ENCODE measurements around the gene AKT2. TPM values are rescaled to one million over a fixed set of nuclear protein-coding genes. Genes with fewer than 3 reads are reported as not detected.

AKT2 gene
- total RNA-seq, 4 donors from 2014 or later: 63.2 to 266 (median 138) TPM

GRCh38 chr19:40229484-40229883 lies 55.7 kb downstream of the AKT2 start:
- no peak overlapping the region for H3K4me3 ChIP-seq
- intact Hi-C loops (cut with DNase I; ENCODE audit: low total_unique reads): no loop called here
- H3K27me3 ChIP-seq: peaks cover 37% of the 10 kb centered on the region
- in situ Hi-C loops (cut with MboI; ENCODE audit: low pct_ligation_motif_present in 1 of 4, low pct_unique_long_range_greater_than_20kb in 1 of 4, low sequenced_read_pairs in 3 of 4): loop anchor here (5.0 to 10.0 kb wide), 3 partner anchors 85 to 95 kb away; no protein-coding TSS in a partner anchor
- peaks cover 0 to 4% (median 0%) of the 10 kb centered on the region in 4 donors for H3K36me3 ChIP-seq
- WGBS, 2 donors (ENCODE audit: low coverage in 1 of 2): 40 to 46% methylated on average over 2 to 3 of the region's 3 CpGs
- peaks cover 7 to 22% (median 18%) of the 10 kb centered on the region in 4 donors for H3K4me1 ChIP-seq
- H3K9me3 ChIP-seq: no peaks in the 10 kb centered on the region
- TF ChIP-seq POLR2A (IDR thresholded peaks at IDR 0.05) (no peak), EP300 (IDR thresholded peaks at IDR 0.05; ENCODE audit: low read depth) (no peak), POLR2AphosphoS5 (IDR thresholded peaks at IDR 0.05) (no peak)
- TF ChIP-seq, protein P1, sequence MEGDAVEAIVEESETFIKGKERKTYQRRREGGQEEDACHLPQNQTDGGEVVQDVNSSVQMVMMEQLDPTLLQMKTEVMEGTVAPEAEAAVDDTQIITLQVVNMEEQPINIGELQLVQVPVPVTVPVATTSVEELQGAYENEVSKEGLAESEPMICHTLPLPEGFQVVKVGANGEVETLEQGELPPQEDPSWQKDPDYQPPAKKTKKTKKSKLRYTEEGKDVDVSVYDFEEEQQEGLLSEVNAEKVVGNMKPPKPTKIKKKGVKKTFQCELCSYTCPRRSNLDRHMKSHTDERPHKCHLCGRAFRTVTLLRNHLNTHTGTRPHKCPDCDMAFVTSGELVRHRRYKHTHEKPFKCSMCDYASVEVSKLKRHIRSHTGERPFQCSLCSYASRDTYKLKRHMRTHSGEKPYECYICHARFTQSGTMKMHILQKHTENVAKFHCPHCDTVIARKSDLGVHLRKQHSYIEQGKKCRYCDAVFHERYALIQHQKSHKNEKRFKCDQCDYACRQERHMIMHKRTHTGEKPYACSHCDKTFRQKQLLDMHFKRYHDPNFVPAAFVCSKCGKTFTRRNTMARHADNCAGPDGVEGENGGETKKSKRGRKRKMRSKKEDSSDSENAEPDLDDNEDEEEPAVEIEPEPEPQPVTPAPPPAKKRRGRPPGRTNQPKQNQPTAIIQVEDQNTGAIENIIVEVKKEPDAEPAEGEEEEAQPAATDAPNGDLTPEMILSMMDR (IDR thresholded peaks at IDR 0.05): no peak
- DNase-seq: no peak
- H3K27ac ChIP-seq: no peak overlapping the region

DNA sequence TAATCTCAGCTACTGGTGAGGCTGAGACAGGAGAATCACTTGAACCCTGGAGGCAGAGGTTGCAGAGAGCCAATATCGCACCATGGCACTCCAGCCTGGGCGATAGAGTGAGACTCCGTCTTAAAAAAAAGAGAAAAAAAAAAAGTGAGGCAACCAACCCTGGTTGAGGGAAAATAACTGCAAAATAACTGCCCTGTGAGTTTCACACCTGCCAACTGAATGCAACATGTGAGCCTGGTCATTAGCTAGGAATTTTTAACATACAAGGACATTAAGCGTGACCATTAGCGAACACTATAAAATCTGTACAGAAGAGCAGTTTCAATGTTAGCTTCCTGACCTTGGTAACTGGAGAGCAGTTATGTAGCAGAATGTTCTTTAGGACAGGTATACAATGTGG lies 56.3 kb downstream of the AKT2 start:
- intact Hi-C loops (cut with DNase I; ENCODE audit: low total_unique reads) (no loop called here), in situ Hi-C loops (cut with MboI; ENCODE audit: low pct_ligation_motif_present in 1 of 4, low pct_unique_long_range_greater_than_20kb in 1 of 4, low sequenced_read_pairs in 3 of 4) (loop anchor here (5.0 to 10.0 kb wide), 3 partner anchors 84 to 94 kb away; no protein-coding TSS in a partner anchor)
- WGBS, 2 donors (ENCODE audit: low coverage in 1 of 2): 92 to 97% methylated on average over 3 to 5 of the region's 5 CpGs
- Histone ChIP-seq H3K9me3 (no peaks in the 10 kb centered on the region), H3K27ac (no peak overlapping the region), H3K4me3 (no peak overlapping the region), H3K27me3 (peaks cover 43% of the 10 kb centered on the region), H3K36me3 (peaks cover 0 to 4% (median 0%) of the 10 kb centered on the region in 4 donors), H3K4me1 (peaks cover 7 to 22% (median 18%) of the 10 kb centered on the region in 4 donors)
- TF ChIP-seq, protein P1 (IDR thresholded peaks at IDR 0.05): no peak
- TF ChIP-seq EP300 (IDR thresholded peaks at IDR 0.05; ENCODE audit: low read depth): no peak
- TF ChIP-seq POLR2AphosphoS5 (IDR thresholded peaks at IDR 0.05): no peak
- TF ChIP-seq POLR2A (IDR thresholded peaks at IDR 0.05): no peak
- no peak for DNase-seq

- WGBS, 2 donors (ENCODE audit: low coverage in 1 of 2): 55% methylated on average over 10 of the region's 10 CpGs; no CpG with 5 or more reads in 1 of the 2 donors
- DNase-seq: no peak
- intact Hi-C loops (cut with DNase I; ENCODE audit: low total_unique reads): no loop called here
Measured at GRCh38 chr19:40228346-40228745, 56.8 kb downstream of the AKT2 start.

More at GRCh38 chr19:40228346-40228745, 56.8 kb downstream of the AKT2 start:
- no peak overlapping the region for H3K27ac ChIP-seq
- no peak overlapping the region for H3K4me3 ChIP-seq
- peaks cover 0 to 2% (median 0%) of the 10 kb centered on the region in 4 donors for H3K36me3 ChIP-seq
- H3K4me1 ChIP-seq: peaks cover 7 to 22% (median 19%) of the 10 kb centered on the region in 4 donors
- peaks cover 49% of the 10 kb centered on the region for H3K27me3 ChIP-seq
- TF ChIP-seq EP300 (IDR thresholded peaks at IDR 0.05; ENCODE audit: low read depth) (no peak), POLR2AphosphoS5 (IDR thresholded peaks at IDR 0.05) (no peak), POLR2A (IDR thresholded peaks at IDR 0.05) (no peak)
- TF ChIP-seq, protein P1 (IDR thresholded peaks at IDR 0.05): no peak
- no peaks in the 10 kb centered on the region for H3K9me3 ChIP-seq
- in situ Hi-C loops (cut with MboI; ENCODE audit: low pct_ligation_motif_present in 1 of 4, low pct_unique_long_range_greater_than_20kb in 1 of 4, low sequenced_read_pairs in 3 of 4): loop anchor here (5.0 to 10.0 kb wide), 3 partner anchors 84 to 94 kb away; no protein-coding TSS in a partner anchor

Measured in transverse colon (tissue), 4 donors.